ENCODE results near the gene TBC1D30.

DNA sequence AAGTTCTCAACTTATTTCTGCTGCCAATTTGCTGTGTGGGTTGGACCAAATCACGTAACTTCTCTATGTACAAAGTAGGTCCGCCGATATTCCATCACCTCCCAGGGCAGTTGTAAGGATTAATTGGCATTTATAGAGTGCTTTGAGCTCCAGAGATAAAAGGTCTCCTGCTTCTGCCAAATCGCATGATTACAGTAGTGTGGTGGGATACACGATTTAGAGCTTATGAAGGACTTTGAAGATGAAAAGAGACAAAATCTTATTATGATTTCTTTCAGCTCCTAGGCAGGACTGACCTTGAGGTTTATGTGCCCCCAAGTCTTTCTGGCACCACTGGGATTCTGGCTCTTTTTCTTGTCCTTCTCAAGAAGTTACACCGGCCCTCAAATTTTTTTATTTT, 84.7 kb downstream of the TBC1D30 start:
- TF ChIP-seq, protein P1, sequence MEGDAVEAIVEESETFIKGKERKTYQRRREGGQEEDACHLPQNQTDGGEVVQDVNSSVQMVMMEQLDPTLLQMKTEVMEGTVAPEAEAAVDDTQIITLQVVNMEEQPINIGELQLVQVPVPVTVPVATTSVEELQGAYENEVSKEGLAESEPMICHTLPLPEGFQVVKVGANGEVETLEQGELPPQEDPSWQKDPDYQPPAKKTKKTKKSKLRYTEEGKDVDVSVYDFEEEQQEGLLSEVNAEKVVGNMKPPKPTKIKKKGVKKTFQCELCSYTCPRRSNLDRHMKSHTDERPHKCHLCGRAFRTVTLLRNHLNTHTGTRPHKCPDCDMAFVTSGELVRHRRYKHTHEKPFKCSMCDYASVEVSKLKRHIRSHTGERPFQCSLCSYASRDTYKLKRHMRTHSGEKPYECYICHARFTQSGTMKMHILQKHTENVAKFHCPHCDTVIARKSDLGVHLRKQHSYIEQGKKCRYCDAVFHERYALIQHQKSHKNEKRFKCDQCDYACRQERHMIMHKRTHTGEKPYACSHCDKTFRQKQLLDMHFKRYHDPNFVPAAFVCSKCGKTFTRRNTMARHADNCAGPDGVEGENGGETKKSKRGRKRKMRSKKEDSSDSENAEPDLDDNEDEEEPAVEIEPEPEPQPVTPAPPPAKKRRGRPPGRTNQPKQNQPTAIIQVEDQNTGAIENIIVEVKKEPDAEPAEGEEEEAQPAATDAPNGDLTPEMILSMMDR (IDR thresholded peaks at IDR 0.05), result no peak
- TF ChIP-seq POLR2A (IDR thresholded peaks at IDR 0.05), result no peak
